Globus pallidus (tissue), 1 donor: ENCODE measurements around the gene TIGD6.
"Not testable (repeated sequence)": the region's sequence is repeated elsewhere in the genome, so short reads cannot be mapped to it uniquely, and the experiment has no call there.

Source experiments
- DNase-seq: peaks from one replicate; pipeline ENCODE4 v3.0.0-alpha.2; 2015; ENCODE audit warnings: low spot score

TIGD6 gene

DNA sequence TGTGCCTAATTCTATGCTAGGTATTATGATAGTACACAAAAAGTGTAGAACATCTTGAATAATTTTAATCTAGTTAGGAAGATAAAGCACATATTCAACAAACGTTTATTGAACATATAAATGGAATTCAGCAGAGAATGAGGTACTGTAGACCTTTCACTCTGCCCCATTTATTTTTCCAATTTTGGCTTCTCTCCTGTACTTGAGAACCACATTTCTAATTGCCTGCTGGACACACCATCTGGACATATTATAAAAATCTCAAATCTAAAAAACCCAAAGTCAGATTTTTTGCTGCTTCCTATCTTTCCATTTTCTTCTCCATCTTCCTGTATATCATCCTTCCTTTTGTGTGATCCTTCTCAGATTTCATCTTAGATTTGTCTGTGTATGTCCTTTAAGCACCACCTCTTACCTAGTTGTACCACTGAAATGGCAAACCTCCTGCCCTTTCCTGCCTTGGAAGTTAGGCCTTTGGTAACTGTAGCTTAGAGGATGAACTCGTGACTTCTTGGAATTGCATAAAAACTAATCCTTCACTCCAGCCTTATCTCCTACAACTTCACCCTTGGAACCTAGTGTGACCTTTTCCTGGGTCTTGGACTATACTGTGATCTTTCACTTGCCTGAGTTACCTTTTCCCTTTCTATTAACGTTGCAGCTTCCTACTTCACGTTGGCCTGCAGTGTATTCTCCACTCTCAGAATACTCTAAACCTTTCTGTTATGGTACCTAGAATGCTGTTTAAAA lies 31.1 kb downstream of the TIGD6 start:
- no peak for DNase-seq

DNA sequence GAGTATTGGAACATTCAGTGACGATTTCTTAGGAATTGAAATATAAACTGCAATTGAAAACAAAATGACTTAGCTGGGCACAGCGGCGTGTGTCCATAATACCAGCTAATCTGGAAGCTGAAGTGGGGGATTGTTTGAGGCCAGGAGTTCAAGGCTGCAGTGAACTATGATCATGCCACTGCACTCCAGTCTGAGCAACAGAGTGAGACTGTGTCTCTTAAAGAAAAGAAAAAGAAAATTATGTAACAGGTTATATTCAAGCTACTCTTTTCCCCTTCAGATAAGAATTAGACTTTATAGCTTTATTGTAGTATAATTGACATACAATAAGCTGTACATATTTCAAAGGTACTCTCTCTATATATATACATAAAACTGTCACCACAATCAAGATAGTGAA lies 33.5 kb downstream of the TIGD6 start:
- DNase-seq, result no peak

DNA sequence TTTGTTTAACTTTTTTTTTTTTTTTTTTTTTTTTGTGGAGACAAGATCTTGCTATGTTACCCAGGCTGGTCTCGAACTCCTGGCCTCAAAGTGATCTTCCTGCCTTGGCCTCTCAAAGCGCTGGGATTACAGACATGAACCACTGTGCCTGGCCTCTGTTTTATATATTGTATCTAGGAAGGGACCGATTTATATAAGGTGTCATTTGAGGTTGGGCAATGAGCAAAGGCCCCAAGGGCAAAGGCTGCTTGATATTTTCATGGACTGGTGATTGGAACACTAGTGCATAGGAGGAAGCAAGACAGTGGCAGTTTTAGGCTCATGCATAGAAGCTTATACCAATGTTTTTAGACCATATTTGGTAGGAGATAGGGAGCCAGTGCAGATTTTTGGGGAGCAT lies 36.7 kb downstream of the TIGD6 start:
- DNase-seq, result no peak

DNA sequence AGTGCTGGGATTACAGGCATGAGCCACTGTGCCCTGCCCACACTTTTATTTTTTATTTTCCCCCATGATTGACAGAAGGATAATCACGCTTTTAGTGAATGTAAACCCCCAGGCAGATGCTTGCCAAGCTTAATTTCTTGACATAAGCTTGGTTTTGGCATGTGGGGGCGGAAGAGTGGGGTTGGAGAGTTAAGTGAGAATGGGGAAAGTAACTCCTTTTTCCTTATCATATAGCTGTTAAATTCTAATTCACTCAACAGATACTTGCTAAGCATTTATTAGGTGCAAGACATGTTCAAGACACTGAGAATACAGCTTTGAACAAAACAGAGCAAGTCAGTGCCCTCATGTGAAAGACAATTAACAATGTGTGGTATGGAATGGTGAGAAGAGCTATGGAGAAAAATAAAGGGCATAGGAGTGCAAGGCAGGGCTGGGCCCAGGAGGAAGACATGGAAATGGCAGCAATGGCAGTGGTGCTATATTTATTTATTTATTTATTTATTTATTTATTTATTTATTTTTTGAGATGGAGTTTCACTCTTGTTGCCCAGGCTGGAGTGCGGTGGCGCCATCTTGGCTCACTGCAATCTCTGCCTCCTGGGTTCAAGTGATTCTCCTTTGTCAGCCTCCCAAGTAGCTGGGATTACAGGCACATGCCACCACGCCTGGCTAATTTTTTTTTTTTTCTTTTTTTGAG lies 37.7 kb downstream of the TIGD6 start:
- no peak for DNase-seq

DNA sequence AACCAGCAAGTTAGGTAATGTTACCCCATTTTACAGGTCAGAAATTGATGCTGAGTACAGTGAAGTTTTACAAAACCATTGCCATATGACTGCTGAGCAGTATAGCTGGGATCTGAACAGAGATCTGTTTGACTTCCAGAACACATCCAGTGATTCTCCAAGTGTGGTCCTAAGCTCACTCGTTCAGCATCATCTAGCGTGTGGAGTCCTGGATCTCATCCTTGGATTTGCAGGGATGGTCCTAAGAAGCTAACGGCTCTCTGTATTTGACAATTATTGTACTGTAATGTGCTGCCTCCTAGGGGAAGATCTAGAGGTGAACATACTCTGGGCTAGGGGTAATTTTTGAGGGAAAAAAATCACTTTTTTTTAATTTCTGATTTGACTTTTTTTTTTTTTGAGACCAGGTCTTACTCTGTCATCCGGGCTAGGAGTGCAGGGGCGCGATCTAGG lies 38.5 kb downstream of the TIGD6 start:
- DNase-seq, result peak; percentile 54

DNA sequence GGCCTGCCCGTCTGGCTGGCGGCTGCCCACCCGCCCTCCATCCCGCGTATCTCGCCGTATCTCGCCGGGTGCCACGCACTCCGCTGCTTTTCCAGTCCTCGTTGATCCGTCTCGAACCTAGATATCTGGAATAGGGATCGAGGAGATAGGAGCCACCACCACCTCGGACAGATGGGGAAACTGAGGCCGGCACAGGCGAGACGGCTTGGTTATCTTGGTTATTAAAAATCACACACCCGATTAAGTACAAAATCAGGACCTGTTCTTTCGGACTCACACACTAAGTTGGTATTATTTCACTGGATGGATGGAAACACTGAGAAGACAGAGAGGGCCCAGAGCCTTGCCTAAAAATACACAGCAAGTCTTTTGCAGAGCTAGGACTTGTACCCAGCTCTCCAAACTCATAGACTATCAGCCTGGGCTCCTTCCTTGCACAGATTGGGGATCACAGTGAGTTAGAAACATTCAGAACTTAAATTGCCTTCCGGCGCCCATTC lies 39.2 kb downstream of the TIGD6 start:
- peak; percentile 6 for DNase-seq

DNA sequence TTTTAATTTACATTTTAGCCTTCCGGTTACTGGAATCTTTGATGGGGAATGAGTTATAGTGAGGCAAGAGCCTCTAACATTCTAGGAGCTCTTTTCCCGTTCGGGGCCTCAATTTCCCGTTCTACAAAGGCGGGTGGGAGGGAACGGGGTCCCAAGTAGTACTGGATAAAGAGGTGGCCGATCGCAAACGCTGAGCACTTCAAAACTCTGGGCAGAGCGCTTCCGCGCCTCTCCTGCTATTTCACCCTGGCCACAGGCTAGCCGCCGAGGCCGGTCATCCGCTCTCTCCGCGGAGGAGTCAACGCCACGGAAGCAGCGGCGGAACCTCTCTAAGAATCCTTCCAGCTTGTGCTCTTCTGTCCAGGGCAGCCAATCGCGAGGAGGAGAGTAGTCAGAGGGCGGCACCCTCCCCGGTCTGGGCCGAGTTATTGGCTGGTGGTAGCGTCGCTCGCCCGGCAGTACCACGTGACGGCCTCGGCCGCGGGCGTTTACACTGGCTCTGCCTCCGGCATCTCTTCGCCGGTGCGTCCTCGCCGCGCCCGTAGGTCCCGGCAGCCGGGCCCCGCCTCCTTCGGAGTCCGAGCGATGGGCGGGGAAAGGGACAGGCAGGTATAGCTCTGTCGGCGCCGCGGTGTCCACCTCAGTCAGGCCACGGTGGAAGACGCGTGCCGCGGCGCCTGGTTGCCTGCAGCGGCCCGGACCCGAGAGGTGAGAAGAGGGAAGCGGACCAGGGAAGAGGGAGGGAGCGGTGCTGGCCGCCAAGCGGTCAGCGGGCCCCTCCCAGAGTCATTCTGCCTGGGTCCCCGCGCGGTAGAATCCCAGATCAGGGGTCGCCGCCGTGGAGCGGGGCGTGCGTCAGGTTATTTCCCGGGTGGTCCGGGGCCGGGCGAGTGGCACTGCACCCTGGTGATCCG lies 39.9 kb downstream of the TIGD6 start, which contains the start of gene SLC26A2:
Gene SLC26A2, plus strand, starts transcription at position 487 of the 914 bp plus-strand sequence. CDS start 16,895 bp downstream, outside the sequence.
- DNase-seq, result peak; percentile 97

DNA sequence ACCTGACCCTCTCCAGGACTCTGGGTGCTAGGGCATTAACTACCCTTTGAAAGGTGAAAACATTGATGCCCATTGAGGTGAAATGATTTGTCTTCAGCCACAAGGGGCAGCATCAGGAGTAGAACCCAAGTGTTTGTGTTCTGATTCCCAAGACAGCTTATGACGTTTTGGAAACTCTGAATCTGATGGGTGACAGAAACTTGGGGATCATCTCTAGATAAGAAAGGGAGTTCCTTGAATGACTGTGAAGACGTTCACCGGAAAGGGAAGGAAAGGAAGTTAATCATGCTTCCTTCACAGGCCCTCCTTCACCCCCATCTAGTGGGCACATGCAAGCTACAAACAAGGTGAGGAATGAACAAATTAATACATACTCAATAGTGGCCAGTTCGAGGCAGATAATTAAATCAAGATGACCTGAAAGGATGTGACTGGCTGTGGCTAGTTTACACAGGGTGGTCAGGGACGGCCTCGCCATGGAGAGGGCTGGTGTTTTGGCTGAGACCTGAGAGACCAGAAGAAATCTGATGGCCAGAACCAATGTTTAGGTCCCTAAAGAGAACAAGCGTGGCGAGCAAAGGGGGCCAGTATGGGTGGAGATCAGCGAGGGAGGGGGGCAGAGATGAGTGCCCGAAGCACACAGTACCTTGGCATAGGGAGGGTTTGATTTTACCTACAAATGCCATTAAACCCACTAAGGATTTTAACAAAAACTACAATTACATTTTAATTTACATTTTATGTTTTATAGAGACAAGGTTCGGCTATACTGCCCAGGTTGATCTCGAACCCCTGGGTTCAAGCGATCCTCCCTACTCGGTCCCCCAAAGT lies 40.8 kb downstream of the TIGD6 start:
- peak; percentile 35 for DNase-seq

DNA sequence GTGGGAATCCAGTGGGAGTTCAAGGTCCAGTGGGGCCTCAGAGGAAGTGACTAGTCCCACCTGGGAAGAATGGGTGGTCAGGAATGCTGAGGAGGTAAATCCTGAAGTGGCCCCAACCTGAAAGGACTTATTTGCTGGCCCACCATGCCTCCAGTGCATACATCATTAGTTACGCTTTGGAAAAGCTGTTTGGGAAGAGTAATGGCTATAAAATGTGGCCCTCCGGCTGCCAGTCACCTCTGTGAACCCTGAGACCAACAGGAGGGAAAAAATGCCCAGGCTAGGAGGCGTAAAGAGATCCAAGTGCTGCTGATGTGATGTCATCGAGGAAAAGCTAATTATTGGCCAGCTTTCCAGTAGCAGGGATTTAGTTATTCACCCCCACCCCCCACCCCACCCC lies 42.6 kb downstream of the TIGD6 start:
- DNase-seq, result no peak

DNA sequence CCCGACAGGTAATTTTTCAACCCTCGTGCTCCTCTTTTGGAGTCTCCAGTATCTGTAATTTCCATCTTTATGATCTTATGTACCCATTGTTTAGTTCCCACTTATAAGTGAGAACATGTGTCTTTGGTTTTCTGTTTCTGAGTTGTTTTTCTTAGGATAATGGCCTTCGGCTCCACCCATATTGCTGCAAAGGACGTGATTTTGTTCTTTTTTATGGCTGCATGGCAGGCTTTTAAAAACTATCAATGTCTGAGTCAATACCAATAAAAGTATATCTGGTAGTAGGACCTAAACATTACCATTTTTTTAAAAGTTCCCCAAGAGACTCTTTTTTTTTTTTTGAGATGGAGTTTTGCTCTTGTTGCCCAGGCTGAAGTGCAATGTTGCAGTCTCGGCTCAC lies 43.8 kb downstream of the TIGD6 start:
- no peak for DNase-seq

DNA sequence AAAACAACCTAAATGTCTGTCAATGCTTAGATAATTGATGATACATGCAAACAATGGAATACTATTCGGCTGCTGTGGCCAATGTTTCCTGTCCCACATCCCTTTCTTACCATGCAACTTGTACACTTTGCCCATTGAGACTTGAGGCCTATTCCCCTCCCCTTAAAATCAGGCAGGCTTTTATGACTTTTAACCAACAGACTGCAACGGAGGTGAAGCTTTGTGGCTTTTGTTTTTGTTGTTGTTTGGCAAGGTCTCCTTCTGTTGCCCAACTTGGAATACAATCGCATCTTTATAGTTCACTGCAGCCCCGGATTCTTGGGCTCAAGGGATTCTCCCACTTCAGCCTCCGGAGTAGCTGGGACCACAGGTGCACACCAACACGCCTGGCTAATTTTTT lies 45.7 kb downstream of the TIGD6 start:
- DNase-seq, result no peak

DNA sequence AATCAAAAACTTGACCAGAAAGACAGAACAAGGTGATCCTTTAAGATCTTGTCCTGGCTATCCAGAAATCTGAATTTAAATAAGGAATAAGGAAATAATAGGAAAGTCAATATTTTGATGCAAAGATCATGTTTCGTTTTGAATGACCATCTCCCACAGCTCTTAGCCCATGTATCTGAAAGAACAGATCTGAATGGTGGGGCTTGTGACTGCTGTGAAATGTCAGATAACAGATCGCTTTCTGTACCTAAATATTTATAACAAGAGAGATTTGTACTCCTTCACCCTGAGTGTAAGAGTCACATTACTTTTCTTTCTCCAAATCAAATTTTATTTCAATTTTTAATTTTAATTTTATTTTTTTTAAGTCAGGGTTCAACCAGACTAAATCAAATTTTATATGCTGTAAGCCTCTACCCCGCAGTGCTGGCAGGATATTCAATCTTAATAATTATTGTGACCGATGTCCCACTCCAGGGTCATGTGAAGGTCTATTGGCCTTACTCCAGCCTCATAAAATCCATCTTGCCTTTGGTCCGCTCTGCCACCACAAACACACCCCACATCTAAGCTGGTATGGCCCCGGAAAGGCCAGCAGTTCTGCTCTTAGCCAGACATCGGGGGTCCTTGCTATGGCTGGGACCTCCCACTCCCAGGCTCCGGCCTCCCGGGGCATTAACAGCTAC lies 46.9 kb downstream of the TIGD6 start:
- no peak for DNase-seq

DNA sequence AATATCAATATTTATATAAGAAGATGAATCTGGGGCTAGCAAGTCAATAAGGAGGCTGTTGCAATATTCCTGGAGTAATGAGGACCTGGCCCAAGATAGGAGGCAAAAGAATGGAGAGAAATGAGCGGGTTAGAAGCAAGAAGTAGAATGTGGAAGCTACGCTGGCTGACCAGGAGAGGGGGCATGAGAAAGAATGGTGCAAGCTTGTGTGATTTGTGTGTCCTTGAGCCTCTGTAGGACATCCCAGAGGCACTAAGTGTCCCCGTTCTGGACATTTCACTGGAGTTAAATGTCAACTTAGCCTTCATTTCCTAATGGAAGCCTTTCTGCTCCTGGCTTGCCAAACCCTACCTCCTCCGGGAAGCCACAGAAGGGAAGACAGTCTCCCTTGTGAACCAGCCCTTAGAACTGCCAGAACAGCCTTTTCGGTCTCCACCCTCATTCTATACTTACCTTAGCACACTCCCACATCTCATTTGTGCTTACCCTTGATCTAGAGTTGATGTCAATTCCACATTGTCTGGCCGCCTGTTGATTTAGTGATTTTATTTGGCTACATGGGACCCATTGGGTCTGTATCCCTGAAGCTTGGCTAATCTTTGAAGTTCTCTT lies 49.2 kb downstream of the TIGD6 start:
- DNase-seq, result no peak

DNA sequence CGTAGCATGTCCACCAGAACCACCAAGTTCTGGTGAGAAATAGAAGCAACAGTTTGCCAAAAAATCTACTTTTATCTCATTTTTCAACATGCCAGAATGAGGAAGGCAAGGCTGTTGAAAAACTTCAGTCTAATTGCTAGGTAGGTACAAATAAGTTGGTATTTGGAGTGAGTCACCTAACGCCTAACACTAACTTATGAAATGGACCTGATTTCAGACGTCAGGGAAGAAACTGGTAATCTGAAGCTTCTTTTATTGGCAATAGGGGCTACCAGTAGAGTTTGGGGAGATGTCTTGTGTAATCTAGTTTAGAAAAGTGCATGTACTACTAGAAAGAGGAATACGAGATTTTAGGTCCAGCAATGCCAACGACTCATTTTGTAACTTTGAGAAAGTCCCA lies 51.5 kb downstream of the TIGD6 start:
- no peak for DNase-seq

DNA sequence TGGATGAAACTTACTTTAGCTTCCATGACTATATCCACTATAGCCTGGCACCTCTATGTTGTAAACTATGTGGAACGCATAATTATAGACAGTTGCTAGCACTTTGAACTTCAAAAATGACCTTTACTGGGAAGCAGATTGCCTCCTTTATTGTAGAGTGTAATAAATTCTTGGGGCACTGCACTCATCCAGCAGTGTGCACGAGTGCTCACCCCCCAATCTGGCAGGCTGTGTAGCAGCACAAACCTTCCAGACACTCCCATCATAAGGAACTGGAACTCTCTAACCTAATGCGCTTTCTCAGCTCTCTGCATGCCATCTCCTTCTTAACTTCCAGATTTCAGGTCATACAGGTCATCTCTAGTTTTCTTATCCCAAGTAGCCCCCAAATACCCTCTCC lies 54.3 kb downstream of the TIGD6 start:
- DNase-seq, result no peak

DNA sequence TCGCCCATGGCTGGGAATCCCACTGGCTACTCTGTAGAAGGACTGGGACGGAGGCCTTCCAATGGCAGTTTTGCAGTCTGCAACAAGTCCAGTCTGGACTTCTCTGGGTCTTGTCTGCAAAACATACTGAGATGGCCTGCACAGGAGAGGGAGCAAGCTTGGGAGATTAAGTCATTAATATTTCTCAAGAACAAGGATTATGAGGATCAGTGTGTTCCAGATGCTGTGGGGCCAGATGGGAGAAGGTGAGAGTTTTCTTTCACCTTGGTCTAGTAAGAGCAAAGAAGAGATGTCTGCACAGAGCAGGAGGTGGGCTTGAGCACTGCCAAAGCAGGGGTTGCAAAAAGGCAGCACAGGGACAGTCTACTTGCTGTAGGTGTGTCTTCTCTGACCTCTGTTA lies 55.8 kb downstream of the TIGD6 start, which contains the start of gene PDE6A:
Gene PDE6A, minus strand, starts transcription at position 128 of the 400 bp plus-strand sequence. Its CDS starts 120 bp downstream, at position 8.
- DNase-seq, result no peak

DNA sequence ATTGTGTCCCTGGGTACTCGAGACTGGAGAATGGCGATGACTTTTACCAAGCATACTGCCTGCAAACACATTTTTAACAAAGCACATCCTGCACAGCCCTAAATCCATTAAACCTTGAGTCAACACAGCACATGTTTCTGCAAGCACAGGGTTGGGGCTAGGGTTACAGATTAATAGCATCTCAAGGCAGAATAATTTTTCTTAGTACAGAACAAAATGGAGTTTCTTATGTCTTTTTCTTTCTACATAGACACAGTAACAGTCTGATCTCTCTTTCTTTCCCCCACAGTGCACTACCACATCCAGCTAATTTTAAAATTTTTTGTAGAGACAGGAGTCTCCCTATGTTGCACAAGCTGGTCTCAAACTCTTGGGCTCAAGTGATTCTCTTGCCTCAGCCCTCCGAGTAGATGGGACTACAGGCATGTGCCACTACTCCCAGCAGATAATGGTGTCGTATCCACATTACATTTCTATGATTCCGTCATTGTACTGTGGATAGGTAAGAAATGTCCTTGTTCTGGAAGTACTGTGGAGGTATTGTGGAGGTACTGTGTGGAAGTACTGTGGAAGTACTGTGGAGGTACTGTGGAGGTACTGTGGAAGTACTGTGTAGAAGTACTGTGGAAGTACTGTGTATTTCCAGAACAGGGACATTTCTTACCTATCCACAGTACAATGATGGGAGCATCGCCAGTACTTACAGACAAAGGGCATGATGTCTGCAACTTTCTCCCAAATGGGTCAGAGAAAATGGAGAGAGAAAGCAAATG lies 57.1 kb downstream of the TIGD6 start:
- DNase-seq, result not testable (repeated sequence)
